GM19099 (cell line): ENCODE measurements around the gene AGGF1.

ENCODE experiments used
- POLR2A ChIP-seq: IDR thresholded peaks from 3 replicates; pipeline ENCODE4 v1.6.1; 2011; ENCODE audit warnings: low read depth; ENCODE audit not compliant: insufficient read length; ENCODE audit errors: extremely low read depth

Gene AGGF1

DNA sequence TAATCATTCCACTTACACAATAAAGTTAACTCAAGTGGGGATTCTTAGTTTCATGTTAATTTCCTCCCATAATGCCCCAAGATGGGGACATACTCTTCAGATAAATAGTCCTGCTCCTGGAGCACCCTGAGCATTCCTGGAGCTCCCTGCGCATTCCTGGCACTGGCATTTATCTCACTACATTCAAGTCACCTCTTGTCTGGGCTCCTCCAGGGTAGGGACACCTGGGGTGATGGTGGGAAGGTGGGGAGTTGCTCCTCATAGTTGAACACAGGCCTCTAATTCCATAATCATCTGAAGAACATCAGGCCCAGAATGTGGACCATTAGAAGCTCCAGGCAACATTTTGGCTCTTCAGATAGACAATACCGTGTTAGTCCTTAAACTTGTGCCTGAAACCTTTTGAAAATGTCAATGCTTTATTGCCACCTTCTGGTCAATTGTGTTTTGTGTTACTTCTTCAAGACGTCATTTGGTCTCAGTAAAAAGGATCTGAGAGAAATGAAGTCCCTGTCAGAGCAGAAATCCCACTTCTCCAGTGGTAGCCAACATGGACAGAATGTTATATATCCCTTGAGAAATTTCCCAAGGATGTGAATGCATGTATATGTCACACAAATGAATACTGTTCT lies 14.2 kb upstream of the AGGF1 start:
- TF ChIP-seq POLR2A: no peak

DNA sequence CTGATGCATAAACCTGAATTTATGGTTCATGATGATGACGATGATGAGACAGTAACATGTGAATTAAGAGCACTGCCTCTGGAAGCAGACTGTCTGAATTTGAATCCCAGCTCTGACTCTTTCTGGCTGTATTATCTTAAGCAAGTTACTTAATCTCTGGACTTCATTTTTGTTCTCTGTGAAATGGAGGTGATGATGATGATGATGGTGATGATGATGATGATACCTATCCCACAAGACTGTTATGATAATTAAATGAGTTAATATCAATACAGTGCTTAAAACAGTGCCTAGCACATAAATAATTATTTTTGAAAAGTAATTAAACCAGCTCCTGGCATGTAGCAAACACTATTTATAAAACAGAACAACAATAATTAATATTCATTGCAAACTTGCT lies 13.2 kb upstream of the AGGF1 start:
- TF ChIP-seq POLR2A: no peak

DNA sequence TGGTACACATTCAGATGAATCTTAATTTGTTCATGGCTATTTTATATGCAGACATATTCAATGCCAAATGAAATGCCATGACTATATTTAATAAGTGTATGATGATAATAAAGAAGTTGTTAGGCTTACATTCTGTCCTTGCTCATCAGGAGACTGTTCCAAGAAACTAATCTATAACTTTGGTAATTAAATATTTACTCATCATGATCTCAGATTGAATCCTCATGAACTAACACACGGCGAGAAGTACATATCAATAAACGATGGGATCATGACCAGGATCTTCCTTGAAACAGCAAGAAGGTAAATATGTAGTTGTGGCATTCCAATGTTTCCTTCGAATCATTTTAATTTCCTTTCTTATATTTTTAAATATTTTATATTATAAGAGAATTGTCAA lies 12.5 kb upstream of the AGGF1 start:
- no peak for TF ChIP-seq POLR2A

DNA sequence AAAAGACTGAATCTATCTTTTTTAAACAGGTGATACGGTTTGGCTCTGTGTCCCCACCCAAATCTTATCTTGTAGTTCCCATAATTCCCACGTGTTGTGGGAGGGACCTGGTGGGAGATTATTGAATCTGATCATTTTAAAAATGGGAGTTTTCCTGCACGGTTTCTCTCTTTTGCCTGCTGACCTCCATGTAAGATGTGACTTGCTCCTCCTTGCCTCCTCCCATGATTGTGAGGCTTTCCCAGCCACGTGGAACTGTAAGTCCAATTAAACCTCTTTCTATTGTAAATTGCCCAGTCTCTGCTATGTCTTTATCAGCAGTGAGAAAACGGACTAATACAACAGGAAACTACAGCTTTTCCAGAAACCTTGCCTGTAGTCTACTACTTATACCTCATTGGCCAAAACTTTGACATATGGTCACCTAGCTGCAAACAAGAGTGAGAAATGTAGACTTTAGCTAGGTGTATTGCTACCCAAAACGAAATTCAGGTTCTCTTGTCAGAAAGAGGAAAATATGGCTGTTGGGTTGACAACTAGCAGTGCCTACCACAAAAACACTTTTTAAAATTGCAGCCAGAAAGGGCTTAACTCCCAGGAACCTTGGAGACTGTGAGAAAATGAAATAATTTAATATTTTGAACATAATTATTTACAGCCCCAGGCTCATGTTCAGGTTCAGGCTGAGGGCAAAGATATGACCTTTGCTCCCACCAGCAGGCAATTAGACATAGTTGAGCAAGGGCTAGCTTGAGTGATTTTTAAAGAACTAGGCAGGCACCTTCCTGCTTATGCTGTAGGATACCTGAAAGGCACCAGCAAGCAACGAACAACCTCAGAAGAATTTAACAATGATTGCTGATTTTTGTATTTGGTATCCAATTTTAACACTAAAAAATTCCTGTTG lies 7.4 kb upstream of the AGGF1 start:
- no peak for TF ChIP-seq POLR2A

DNA sequence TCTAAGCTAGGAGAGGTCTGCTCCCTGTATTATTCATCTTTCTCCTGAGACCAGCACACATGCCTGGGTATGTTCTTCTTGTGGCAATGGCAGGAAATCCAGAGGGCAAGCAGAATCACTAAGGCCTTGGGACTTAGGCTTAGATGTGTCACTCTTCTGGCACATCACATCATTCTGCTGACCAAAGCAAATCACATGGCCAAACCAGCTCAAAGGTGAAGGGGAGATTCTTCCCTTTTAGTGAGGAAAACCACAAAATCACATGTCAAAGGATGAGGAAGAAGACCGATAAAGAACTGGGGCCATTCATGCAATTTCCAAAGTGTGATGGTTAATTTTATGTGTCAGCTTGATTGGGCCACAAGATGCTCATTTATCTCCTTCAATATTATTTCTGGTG lies 5.7 kb upstream of the AGGF1 start:
- TF ChIP-seq POLR2A: no peak

DNA sequence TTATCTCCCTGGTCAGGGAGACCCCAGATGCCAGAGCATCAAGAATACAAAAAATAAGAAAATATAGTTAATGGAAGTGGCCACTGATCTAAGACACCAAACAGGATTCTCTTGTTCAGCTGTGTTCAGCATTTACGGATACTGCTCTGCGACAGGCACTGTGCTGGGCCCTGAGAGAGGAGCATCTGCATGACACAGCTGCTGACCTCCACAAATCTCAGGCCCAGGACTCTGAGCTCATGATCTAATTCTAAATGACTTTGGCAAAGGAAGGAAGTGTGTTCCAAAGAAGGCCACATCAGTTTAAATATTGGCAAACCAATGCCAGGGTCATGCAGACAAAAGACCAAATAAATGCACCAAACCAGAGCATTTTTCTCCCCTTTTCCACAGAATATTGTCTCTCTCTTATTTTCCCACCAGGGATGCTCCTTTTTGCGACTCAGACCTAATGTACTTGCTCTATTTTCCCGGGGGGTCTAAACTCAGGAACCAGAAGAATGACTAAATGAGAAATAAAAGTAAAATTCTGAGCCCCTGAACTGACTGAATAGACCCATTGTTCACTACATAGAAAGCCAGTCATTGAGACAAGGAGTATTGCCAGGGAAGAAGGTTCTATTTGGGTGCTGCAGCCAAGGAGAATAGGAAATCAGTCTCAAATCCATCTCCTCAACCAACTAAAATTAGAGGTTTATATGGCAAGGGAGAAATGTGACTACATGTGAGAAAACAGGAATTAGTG lies 1.4 kb upstream of the AGGF1 start:
- TF ChIP-seq POLR2A: no peak

DNA sequence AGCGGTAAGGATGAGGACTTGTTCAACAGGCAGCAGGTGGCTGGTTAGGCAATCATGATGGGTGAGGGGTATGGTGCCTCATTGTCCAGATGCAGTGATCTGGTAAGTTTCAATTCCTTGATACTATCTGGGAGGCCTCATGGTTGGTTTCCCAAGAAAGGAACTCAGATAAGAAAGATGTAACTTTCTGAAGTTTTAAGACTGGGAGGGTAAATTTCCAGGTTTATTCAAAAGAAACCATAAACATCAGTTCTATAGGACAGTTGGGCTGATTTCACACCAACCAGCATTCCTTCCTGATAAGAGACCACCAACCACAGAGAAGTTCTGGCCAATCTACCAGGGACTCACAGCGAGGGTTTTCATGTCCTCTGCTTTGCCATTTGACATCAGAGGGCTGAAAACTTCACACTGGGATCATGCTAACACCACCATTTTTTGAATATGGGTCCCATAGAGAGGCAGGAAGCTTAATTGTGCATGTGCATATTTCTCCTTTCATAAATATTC lies 773 bp upstream of the AGGF1 start:
- no peak for TF ChIP-seq POLR2A

DNA sequence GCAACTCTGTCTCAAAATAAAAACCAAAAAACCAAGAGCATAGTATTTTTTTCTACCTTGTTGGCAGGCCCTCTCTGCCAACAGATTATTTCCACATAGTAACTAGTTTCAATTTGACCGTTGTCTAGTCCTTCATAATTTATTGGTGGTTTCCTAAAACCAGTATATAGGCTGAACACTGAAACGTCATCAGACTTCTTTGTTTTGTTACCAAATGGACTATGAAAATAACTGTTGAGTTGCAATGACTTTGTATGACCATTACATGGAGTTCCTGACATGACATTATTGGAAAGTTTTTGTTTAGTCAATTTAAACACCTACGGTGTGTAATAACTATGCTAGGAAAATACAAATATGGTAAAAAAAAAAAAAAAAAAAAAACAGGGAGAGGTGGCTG lies 1.7 kb downstream of the AGGF1 start:
- no peak for TF ChIP-seq POLR2A

DNA sequence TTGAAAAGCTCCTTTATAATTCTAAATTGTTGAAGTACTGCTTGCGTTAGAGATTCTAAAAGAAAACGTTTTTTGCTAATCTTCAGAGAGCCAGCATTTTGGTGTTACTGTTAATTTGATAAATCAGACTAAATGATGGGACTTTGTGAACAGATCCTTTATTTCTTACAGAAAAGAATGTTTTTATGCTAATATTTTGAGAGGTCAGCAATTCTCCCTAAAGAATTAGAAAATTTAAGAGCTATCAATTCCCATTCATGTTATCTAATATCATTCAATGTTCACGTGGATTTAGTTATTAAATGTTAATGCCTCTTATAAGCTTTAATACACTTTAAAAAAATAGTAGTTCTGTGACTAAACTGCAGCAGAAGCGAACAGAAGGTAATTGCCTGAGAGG lies 2.4 kb downstream of the AGGF1 start:
- TF ChIP-seq POLR2A: no peak

DNA sequence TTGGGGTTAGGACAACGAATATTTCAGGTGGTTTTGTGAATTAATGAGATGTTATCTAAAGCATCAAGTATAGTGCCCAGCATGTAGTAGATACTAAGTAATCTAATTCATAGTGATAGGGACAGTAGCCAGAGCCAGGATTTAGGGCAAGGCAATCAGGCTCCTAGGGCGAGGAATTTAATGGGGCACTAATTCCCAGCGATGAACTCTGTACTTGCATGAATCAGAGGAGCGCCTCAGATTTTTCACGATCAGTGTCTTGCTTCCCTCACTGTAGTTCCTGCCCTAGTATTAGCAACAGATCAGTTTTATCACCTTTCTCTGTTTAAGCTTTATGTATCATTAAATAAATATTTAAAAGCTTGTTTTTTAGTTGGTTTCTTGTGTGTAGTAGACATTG lies 3.1 kb downstream of the AGGF1 start:
- TF ChIP-seq POLR2A: no peak

DNA sequence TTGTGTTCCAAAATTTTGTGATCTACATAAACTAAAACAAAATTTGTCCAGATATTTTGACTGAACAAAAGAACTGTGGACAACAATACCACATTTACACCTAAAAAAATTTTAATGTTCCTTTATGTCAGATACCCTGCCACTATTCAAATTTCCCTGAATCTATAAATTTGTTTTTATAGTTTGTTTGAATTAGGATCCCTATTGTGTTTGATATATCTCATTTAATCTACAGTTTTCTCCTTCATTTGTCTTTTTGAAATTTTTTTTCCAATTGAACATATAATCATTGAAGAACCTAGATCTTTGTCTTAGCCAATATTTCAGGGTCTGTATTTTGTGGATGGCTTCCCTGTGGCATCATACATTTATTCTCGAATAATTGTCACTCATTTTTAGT lies 5.7 kb downstream of the AGGF1 start:
- TF ChIP-seq POLR2A: no peak

DNA sequence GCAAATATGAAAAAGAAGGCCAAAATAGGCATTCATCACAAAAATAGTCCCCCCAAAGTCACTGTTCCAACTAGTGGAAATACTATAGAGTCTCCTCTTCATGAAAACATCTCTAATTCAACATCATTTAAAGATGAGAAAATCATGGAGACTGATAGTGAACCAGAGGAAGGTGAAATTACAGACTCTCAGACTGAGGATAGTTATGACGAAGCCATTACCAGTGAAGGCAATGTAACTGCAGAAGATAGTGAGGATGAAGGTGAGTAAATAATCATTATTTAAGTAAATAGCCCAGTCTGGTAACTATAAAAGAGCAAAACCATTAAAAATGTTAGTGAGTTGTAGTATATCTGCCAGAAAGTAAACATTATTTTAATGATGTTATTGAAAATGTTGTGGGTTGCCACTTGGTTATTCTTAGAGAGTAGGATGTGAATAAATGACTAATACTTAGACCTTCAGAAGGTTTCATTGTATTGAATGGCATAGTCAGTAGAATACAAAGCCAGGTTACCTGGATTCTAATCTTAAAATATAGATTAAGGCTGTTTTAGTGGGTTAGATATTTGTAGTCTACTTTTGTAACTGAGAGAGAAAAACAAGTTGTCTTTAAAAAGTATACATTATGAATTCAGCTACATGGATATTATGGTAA lies 16.3 kb downstream of the AGGF1 start:
- no peak for TF ChIP-seq POLR2A

DNA sequence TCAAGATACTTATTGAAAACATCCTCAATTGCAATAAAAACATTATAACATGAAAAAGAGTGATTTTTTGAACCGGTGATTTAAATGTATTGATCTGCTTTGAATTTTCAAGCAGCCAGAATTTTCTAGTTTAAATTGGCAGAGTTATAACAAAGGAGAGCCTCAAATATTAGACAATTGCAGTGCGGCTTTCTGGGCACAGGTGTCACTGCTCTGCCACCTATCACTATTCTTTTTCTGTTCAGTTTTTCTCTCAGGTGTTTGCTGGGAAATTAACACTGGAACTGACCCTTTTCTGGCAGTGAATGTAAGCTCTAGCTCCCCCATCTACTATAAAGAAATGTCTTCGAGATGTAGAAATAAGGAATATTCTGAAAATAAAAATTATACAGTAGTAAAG lies 33.8 kb downstream of the AGGF1 start:
- TF ChIP-seq POLR2A: no peak

DNA sequence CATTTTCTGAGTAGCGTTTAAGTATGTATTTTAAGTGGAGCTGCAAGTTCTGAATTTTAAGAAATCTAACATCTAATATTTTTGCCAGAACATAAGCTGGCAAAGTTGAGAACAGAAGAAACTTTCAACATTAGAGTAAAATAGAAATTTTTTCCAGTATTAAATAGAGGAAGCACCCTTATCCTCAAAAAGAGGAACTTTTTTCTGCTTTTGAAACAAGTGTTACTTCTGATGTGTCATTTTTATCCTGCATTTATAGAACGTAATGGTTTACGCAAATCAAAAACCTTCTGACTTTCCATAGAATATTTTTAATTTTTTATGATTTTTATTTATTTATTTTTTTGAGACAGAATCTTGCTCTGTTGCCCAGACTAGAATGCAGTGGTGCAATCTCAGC lies 35.1 kb downstream of the AGGF1 start:
- no peak for TF ChIP-seq POLR2A

DNA sequence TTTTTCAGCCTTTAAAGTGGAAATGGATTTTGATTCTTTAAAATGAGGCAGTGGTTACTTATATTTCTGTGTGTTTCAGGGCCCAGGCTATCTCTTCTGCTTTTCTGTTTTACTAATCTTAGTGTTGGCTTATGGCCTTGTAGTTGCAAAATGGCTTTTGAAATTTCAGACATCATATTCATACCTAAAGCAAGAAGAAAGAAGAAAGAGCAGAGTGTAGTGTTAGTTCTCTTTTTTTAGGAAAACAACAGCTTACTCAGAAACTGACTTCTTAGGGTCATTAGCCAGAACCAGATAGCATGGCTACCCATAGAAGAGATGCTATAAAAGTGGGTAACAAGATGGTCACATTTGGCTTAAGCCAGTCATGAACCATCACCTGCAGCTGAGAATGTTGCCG lies 36.0 kb downstream of the AGGF1 start:
- no peak for TF ChIP-seq POLR2A

DNA sequence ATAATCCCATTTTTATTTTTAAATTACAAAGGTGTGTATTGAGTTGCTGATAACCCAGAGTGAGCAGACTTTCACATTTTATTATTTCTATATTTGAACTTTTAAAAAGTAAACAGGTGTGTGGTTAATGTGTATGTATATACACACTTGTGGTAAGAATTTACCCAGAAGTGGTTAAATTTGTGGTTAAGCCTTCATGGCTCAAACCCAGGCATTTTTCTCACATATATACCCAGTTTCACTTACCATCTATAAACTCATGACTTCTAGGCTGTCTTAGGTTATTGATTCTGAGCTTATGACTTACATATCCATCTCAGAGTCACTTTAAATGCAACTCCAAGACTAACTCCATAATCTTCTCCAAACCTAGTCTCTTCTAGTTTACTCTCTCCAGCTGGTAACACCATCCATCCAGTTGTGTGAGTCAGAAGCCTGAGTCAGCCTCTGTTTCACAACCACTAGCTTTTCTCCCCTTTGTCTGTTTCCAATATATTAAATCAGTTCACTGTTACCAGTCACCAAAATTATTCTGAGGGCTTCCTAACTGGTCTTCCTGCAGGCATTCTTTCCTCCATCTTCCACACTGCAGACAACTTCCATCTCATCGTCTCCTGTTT lies 36.7 kb downstream of the AGGF1 start:
- TF ChIP-seq POLR2A: no peak
